ENCODE data around the gene EHD3. TPM values are rescaled to one million over a fixed set of nuclear protein-coding genes. Genes with fewer than 3 reads are reported as not detected.

EHD3 gene
- total RNA-seq, 1 donor, result 16.3 TPM

DNA sequence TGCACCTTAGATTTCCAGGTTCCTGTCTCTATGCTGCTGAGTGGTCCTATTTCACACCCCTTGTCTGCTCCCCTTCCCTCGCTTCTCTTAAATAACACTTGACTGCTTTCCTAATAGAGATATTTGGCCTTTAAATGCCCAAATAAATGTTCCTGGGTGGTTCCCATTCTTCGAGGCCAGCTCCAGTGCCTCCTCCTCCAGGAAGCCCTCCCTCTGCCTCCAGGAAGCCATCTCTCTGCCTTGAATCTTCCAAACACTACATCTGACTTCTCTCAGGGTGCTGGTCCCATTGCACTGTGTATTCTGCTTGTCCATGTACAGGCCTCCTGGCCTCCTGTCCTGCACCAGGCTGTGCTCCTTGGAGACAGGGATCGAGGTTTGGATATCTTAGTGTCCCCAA, 14.2 kb downstream of the EHD3 start:
- Histone ChIP-seq H3K27ac (ENCODE audit: low read depth, low read length) (no peak overlapping the region), H3K4me2 (ENCODE audit: insufficient read depth, low read length) (no peak overlapping the region), H3K4me3 (ENCODE audit: insufficient read depth, low read length) (no peak overlapping the region), H4K20me1 (ENCODE audit: insufficient read depth, low read length) (no peaks in the 10 kb centered on the region), H3K79me2 (ENCODE audit: insufficient read depth, low read length) (no peaks in the 10 kb centered on the region), H3K36me3 (ENCODE audit: insufficient read depth, low read length) (peaks cover 5% of the 10 kb centered on the region), H3K27me3 (ENCODE audit: insufficient read depth, low read length) (no peaks in the 10 kb centered on the region), H3K9me3 (ENCODE audit: low read depth, low read length) (no peaks in the 10 kb centered on the region), H3K4me1 (ENCODE audit: insufficient read depth, low read length) (peaks cover 5% of the 10 kb centered on the region), H2AFZ (ENCODE audit: low read length) (no peak overlapping the region)
- TF ChIP-seq, protein P1, sequence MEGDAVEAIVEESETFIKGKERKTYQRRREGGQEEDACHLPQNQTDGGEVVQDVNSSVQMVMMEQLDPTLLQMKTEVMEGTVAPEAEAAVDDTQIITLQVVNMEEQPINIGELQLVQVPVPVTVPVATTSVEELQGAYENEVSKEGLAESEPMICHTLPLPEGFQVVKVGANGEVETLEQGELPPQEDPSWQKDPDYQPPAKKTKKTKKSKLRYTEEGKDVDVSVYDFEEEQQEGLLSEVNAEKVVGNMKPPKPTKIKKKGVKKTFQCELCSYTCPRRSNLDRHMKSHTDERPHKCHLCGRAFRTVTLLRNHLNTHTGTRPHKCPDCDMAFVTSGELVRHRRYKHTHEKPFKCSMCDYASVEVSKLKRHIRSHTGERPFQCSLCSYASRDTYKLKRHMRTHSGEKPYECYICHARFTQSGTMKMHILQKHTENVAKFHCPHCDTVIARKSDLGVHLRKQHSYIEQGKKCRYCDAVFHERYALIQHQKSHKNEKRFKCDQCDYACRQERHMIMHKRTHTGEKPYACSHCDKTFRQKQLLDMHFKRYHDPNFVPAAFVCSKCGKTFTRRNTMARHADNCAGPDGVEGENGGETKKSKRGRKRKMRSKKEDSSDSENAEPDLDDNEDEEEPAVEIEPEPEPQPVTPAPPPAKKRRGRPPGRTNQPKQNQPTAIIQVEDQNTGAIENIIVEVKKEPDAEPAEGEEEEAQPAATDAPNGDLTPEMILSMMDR (IDR thresholded peaks at IDR 0.05; ENCODE audit: extremely low read depth, low read depth, low read length), result no peak
- no peak for DNase-seq (ENCODE audit: insufficient read length, low spot score, missing footprints)

DNA sequence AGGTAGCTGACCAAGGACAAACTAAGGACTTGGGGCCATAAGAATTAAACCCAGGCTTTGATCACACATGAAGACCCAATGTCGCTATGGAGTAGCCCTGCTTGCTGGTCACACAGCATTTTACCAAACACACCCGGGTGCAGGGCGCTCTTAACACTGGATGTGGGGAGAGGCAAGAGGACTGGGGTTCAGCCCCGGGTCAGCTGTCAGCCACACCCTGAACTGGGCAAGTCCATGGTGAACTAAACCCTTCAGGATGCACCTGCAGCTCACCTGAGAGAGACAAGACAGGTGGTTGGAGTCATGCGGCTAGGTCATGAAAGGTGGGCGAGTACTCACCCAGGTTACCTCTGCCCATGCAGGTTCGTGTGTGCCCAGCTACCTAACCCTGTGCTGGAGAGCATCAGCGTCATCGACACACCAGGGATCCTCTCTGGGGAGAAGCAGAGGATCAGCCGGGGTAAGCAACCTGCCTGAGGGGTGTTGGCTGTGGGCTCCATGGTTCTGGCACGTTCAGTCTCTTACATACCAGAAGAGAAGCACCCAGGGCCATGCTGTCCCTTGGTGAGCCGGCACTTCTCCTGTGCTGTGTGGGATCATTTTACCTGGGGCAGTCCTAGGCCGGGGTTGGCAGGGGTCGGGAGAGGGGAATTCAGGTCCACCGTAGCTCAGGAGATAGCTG, 15.2 kb downstream of the EHD3 start:
- Histone ChIP-seq H3K36me3 (ENCODE audit: insufficient read depth, low read length) (peaks cover 5% of the 10 kb centered on the region), H3K27ac (ENCODE audit: low read depth, low read length) (no peak overlapping the region), H3K4me1 (ENCODE audit: insufficient read depth, low read length) (peaks cover 5% of the 10 kb centered on the region), H2AFZ (ENCODE audit: low read length) (no peak overlapping the region), H3K4me3 (ENCODE audit: insufficient read depth, low read length) (no peak overlapping the region), H3K4me2 (ENCODE audit: insufficient read depth, low read length) (no peak overlapping the region), H3K27me3 (ENCODE audit: insufficient read depth, low read length) (no peaks in the 10 kb centered on the region), H3K9me3 (ENCODE audit: low read depth, low read length) (no peaks in the 10 kb centered on the region), H4K20me1 (ENCODE audit: insufficient read depth, low read length) (no peaks in the 10 kb centered on the region), H3K79me2 (ENCODE audit: insufficient read depth, low read length) (no peaks in the 10 kb centered on the region)
- no peak for DNase-seq (ENCODE audit: insufficient read length, low spot score, missing footprints)
- TF ChIP-seq, protein P1 (IDR thresholded peaks at IDR 0.05; ENCODE audit: extremely low read depth, low read depth, low read length), result no peak

DNA sequence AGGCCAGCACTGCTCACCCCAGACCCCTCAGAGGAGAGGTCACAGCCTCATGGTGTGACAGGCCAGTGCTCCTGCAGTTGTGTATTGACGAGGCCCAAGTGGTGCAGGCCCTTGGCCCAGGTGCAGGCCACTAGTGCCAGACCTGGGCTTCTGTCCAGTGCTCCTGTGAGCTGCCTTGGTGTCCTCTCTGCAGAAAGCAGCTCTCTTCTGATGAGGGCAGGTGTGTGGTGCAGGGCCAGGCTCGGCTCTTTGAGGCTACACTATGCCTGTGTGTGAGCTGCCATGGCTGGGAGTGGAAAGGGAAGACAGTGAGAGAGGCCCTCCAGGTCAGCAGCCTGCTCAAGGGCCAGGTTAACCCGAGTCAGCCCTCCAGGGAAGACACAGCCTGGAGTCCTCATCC, 17.1 kb downstream of the EHD3 start:
- Histone ChIP-seq H3K4me3 (ENCODE audit: insufficient read depth, low read length) (no peak overlapping the region), H3K36me3 (ENCODE audit: insufficient read depth, low read length) (peaks cover 5% of the 10 kb centered on the region), H4K20me1 (ENCODE audit: insufficient read depth, low read length) (no peaks in the 10 kb centered on the region), H3K9me3 (ENCODE audit: low read depth, low read length) (no peaks in the 10 kb centered on the region), H3K79me2 (ENCODE audit: insufficient read depth, low read length) (no peaks in the 10 kb centered on the region), H3K27ac (ENCODE audit: low read depth, low read length) (no peak overlapping the region), H2AFZ (ENCODE audit: low read length) (no peak overlapping the region), H3K27me3 (ENCODE audit: insufficient read depth, low read length) (no peaks in the 10 kb centered on the region), H3K4me1 (ENCODE audit: insufficient read depth, low read length) (peaks cover 5% of the 10 kb centered on the region), H3K4me2 (ENCODE audit: insufficient read depth, low read length) (no peak overlapping the region)
- TF ChIP-seq, protein P1 (IDR thresholded peaks at IDR 0.05; ENCODE audit: extremely low read depth, low read depth, low read length), result no peak
- no peak for DNase-seq (ENCODE audit: insufficient read length, low spot score, missing footprints)

DNA sequence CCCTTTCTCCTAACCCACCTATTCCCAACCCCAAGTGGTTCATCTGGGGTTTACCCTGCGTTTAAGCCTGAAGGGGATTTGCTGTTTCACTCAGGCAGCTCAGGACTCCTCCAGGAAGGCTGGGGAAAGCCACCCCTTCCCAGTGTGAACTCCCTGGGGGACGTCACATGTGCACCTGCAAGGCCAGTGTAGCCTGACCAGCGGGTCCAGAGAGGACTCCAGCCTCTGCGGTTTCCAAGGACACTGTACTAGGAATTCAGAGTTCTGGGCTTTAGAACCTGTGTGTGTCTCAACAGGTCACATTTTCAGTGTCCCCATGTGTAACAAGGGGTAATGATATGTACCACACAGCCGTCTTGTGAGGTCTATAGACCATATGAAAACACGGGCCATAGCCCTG, 17.9 kb downstream of the EHD3 start:
- Histone ChIP-seq H3K4me3 (ENCODE audit: insufficient read depth, low read length) (no peak overlapping the region), H3K9me3 (ENCODE audit: low read depth, low read length) (no peaks in the 10 kb centered on the region), H4K20me1 (ENCODE audit: insufficient read depth, low read length) (no peaks in the 10 kb centered on the region), H2AFZ (ENCODE audit: low read length) (no peak overlapping the region), H3K4me1 (ENCODE audit: insufficient read depth, low read length) (no peaks in the 10 kb centered on the region), H3K79me2 (ENCODE audit: insufficient read depth, low read length) (no peaks in the 10 kb centered on the region), H3K27ac (ENCODE audit: low read depth, low read length) (no peak overlapping the region), H3K27me3 (ENCODE audit: insufficient read depth, low read length) (no peaks in the 10 kb centered on the region), H3K36me3 (ENCODE audit: insufficient read depth, low read length) (peaks cover 5% of the 10 kb centered on the region), H3K4me2 (ENCODE audit: insufficient read depth, low read length) (no peak overlapping the region)
- TF ChIP-seq, protein P1 (IDR thresholded peaks at IDR 0.05; ENCODE audit: extremely low read depth, low read depth, low read length), result no peak
- DNase-seq (ENCODE audit: insufficient read length, low spot score, missing footprints), result no peak
